ENCODE measurements around the gene FKBP11. TPM values are rescaled to one million over a fixed set of nuclear protein-coding genes. Genes with fewer than 3 reads are reported as not detected.

Gene FKBP11
- total and polyA plus RNA-seq, 2 of the 8 experiments (the other 6 are each of a cell fraction or from before 2014, with no cell fraction given), result 45.7 to 65.1 TPM

DNA sequence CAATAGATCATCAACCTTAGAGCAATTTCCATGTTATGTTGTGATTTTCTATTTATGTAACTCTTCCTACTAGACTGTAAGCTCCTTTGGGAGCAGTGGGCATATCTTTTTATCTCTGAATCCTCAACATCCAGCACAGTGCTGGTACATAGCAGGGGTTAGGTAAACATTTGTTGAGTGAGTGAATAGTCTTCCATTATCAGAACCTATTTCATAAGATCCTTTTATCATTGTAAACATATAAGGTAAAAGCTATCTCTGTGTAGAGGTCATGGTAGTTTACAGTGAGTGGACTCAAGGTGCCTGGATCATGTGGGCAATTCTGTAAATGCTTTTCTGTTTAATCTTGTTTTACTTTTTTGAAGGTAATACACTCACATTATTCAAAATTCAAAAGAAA lies 15.1 kb downstream of the FKBP11 start:
- H3K27ac ChIP-seq (ENCODE audit: low read depth, low read length), result no peak overlapping the region
- H4K8ac ChIP-seq (ENCODE audit: extremely low read depth, insufficient read depth, low read length), result no peak overlapping the region
- H2BK12ac ChIP-seq (ENCODE audit: low read depth, low read length), result no peak overlapping the region
- H2BK120ac ChIP-seq (replicated peaks; ENCODE audit: low read depth, low read length), result no peak overlapping the region
- no peak overlapping the region for H2BK15ac ChIP-seq (ENCODE audit: low read length)
- H2BK20ac ChIP-seq (ENCODE audit: low read length), result no peak overlapping the region
- H3K4ac ChIP-seq (replicated peaks; ENCODE audit: insufficient read length, low read depth, low read length), result no peak overlapping the region
- H3K4me1 ChIP-seq (replicated peaks in 1 of 4; ENCODE audit: control insufficient read depth in 3 of 4, insufficient read depth in 4 of 4, low read length in 3 of 4), result no peaks in the 10 kb centered on the region
- H4K91ac ChIP-seq (replicated peaks; ENCODE audit: insufficient read length, low read length), result no peak overlapping the region
- ChIA-PET POLR2A (ENCODE audit: partially characterized antibody) (interaction anchor here (0.8 to 5.7 kb wide), 4 partner anchors 12 to 108 kb away, joined by 3 to 51 read pairs (median 6); partner anchors contain the start of genes FKBP11 and RND1), CTCF (ENCODE audit: partially characterized antibody) (interaction anchor here (1.1 to 7.1 kb wide), 8 partner anchors 7 to 332 kb away, joined by 3 to 45 read pairs (median 7); partner anchors contain the start of genes DDX23 and FKBP11)
- no peak overlapping the region for H2BK5ac ChIP-seq (ENCODE audit: low read depth, low read length)
- H3K56ac ChIP-seq (replicated peaks; ENCODE audit: insufficient read length, low read depth, low read length), result no peak overlapping the region
- no peaks in the 10 kb centered on the region; a peak in 1 of 8 replicates for H3K36me3 ChIP-seq (ENCODE audit: control insufficient read depth in 2 of 4, insufficient read depth in 4 of 4, low read length in 3 of 4)
- no peak overlapping the region for H4K5ac ChIP-seq (ENCODE audit: insufficient read length, low read depth, low read length)
- H4K20me1 ChIP-seq (replicated peaks in 1 of 2; ENCODE audit: control insufficient read depth in 1 of 2, insufficient read depth in 2 of 2, low read length in 2 of 2), result no peaks in the 10 kb centered on the region
- no peaks in the 10 kb centered on the region for H3K79me2 ChIP-seq (ENCODE audit: control insufficient read depth in 1 of 2, insufficient read depth in 2 of 2, low read length in 2 of 2)
- H2AFZ ChIP-seq (ENCODE audit: low read length), result no peak overlapping the region
- H3K23ac ChIP-seq (ENCODE audit: insufficient read length), result no peak overlapping the region
- H3K9ac ChIP-seq (replicated peaks in 1 of 4; ENCODE audit: extremely low read depth in 1 of 4, low read depth in 3 of 4, low read length in 3 of 4), result no peak overlapping the region
- no peaks in the 10 kb centered on the region for H3K27me3 ChIP-seq (replicated peaks in 1 of 4; ENCODE audit: control insufficient read depth in 3 of 4, extremely low read depth in 1 of 4, insufficient read depth in 3 of 4, low read length in 3 of 4)
- H3K4me2 ChIP-seq (ENCODE audit: insufficient read depth in 1 of 2, low read depth in 2 of 2, low read length in 2 of 2), result no peak overlapping the region
- H3K4me3 ChIP-seq (ENCODE audit: extremely low read depth in 1 of 4, insufficient read depth in 2 of 4, low read depth in 3 of 4, low read length in 4 of 4), result no peak overlapping the region
- no peaks in the 10 kb centered on the region for H3K9me3 ChIP-seq (ENCODE audit: insufficient read depth in 2 of 2, low read depth in 1 of 2, low read length in 1 of 2)
- H3K23me2 ChIP-seq (ENCODE audit: low read depth, low read length), result no peaks in the 10 kb centered on the region
- FAIRE-seq (no peak), DNase-seq (ENCODE audit: low read depth in 1 of 2, low spot score in 2 of 2) (no peak)
- H3K79me1 ChIP-seq (ENCODE audit: low read depth, low read length), result no peaks in the 10 kb centered on the region
- no peak overlapping the region for H3K18ac ChIP-seq (ENCODE audit: extremely low read depth, low read length)
- no peak overlapping the region for H2AK5ac ChIP-seq (ENCODE audit: low read depth, low read length)
- H3K14ac ChIP-seq (ENCODE audit: insufficient read length), result no peak overlapping the region
- TF ChIP-seq RAD21 (IDR thresholded peaks at IDR 0.05 in 1 of 2, conservative IDR thresholded peaks at IDR 0.05 in 1 of 2; ENCODE audit: low read depth in 2 of 2, low read length in 2 of 2) (no peak), EGR1 (IDR thresholded peaks at IDR 0.05; ENCODE audit: borderline replicate concordance, low read depth, low read length) (no peak), TCF12 (IDR thresholded peaks at IDR 0.05; ENCODE audit: low read depth, low read length) (no peak), JUND (IDR thresholded peaks at IDR 0.05; ENCODE audit: low read length) (no peak), SIX5 (IDR thresholded peaks at IDR 0.05; ENCODE audit: low read depth, low read length) (no peak), YY1 (IDR thresholded peaks at IDR 0.05; ENCODE audit: low read depth, low read length) (no peak), RBBP5 (IDR thresholded peaks at IDR 0.05; ENCODE audit: borderline replicate concordance, low read depth, low read length) (no peak), TAF1 (IDR thresholded peaks at IDR 0.05; ENCODE audit: low read depth, low read length) (no peak), GABPA (IDR thresholded peaks at IDR 0.05; ENCODE audit: borderline replicate concordance, insufficient read depth, low read length) (no peak), ATF3 (IDR thresholded peaks at IDR 0.05; ENCODE audit: insufficient read depth, low read depth, low read length) (no peak), RNF2 (IDR thresholded peaks at IDR 0.05; ENCODE audit: borderline replicate concordance, low read depth, low read length, missing control alignments, poor library complexity, severe bottlenecking) (no peak), KDM4A (IDR thresholded peaks at IDR 0.05; ENCODE audit: low read depth, low read length, severe bottlenecking) (no peak)
- TF ChIP-seq, protein P1, sequence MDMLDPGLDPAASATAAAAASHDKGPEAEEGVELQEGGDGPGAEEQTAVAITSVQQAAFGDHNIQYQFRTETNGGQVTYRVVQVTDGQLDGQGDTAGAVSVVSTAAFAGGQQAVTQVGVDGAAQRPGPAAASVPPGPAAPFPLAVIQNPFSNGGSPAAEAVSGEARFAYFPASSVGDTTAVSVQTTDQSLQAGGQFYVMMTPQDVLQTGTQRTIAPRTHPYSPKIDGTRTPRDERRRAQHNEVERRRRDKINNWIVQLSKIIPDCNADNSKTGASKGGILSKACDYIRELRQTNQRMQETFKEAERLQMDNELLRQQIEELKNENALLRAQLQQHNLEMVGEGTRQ (IDR thresholded peaks at IDR 0.05; ENCODE audit: low read length), result no peak

Data from H1 (cell line).